ENCODE results near the gene CLSTN2.

- TF ChIP-seq ZNF274 (CRISPR knock-in tag; IDR thresholded peaks at IDR 0.05) (no peak), MEIS1 (CRISPR knock-in tag; IDR thresholded peaks at IDR 0.05; ENCODE audit: borderline replicate concordance) (no peak), POLR2AphosphoS5 (IDR thresholded peaks at IDR 0.05; ENCODE audit: low read depth, low read length) (no peak), ZNF34 (CRISPR knock-in tag; IDR thresholded peaks at IDR 0.05; ENCODE audit: borderline replicate concordance) (no peak), SP1 (IDR thresholded peaks at IDR 0.05) (no peak), SP1 (CRISPR knock-in tag; IDR thresholded peaks at IDR 0.05) (no peak)
Measured at GRCh38 chr3:139937674-139938279, 2.8 kb downstream of the CLSTN2 start.
